ENCODE data around the gene MED14.

DNA sequence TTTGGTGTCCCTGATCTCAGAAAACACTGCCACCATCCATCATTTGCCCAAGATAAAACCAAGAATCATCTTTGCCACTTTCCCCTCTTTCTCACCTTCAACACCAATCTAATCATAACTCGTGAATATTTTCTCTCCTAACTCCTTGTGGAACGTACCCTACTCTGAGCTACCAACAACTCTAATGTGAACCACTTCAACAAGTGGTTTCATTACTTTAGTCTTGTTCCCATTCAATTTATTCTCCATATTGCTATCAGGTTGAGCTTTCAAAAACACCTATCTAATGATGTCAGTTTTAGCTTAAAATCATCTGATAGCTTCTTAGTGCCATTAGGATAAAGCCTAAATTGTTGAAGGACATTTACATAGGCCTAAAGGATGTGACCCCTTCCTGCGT is 48.2 kb downstream of the MED14 start:
- TF ChIP-seq, protein P1, sequence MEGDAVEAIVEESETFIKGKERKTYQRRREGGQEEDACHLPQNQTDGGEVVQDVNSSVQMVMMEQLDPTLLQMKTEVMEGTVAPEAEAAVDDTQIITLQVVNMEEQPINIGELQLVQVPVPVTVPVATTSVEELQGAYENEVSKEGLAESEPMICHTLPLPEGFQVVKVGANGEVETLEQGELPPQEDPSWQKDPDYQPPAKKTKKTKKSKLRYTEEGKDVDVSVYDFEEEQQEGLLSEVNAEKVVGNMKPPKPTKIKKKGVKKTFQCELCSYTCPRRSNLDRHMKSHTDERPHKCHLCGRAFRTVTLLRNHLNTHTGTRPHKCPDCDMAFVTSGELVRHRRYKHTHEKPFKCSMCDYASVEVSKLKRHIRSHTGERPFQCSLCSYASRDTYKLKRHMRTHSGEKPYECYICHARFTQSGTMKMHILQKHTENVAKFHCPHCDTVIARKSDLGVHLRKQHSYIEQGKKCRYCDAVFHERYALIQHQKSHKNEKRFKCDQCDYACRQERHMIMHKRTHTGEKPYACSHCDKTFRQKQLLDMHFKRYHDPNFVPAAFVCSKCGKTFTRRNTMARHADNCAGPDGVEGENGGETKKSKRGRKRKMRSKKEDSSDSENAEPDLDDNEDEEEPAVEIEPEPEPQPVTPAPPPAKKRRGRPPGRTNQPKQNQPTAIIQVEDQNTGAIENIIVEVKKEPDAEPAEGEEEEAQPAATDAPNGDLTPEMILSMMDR (IDR thresholded peaks at IDR 0.05) = no peak
- TF ChIP-seq ZFX (IDR thresholded peaks at IDR 0.05; ENCODE audit: borderline replicate concordance) = no peak
